ENCODE data around the gene MMS22L.

The MMS22L gene

GRCh38 chr6:97288188-97288587 is 5.2 kb upstream of the MMS22L start:
- DNase-seq (ENCODE audit: low read depth), result peak; percentile 88
- H3K4me3 ChIP-seq (ENCODE audit: low read depth, low read length), result no peak overlapping the region
- no peak for TF ChIP-seq CTCF (IDR thresholded peaks at IDR 0.05; ENCODE audit: control insufficient read depth, extremely low read depth, insufficient read depth)

- no peak for TF ChIP-seq CTCF (IDR thresholded peaks at IDR 0.05; ENCODE audit: control insufficient read depth, extremely low read depth, insufficient read depth)
- DNase-seq (ENCODE audit: low read depth), result no peak
Measured at GRCh38 chr6:97282238-97282725, 734 bp downstream of the MMS22L start.

GRCh38 chr6:97280766-97281165 is 2.2 kb downstream of the MMS22L start:
- DNase-seq (ENCODE audit: low read depth), result no peak
- no peak for TF ChIP-seq CTCF (IDR thresholded peaks at IDR 0.05; ENCODE audit: control insufficient read depth, extremely low read depth, insufficient read depth)
- H3K4me3 ChIP-seq (ENCODE audit: low read depth, low read length), result no peak overlapping the region

More at GRCh38 chr6:97282238-97282725, 734 bp downstream of the MMS22L start:
- peak overlapping the region; percentile 74 for H3K4me3 ChIP-seq (ENCODE audit: low read depth, low read length)

- DNase-seq (ENCODE audit: low read depth), result no peak
Measured at GRCh38 chr6:97275804-97276203, 7.2 kb downstream of the MMS22L start.

GRCh38 chr6:97269821-97270220 is 13.2 kb downstream of the MMS22L start:
- no peak for TF ChIP-seq CTCF (IDR thresholded peaks at IDR 0.05; ENCODE audit: control insufficient read depth, extremely low read depth, insufficient read depth)
- no peak for DNase-seq (ENCODE audit: low read depth)
- no peak overlapping the region for H3K4me3 ChIP-seq (ENCODE audit: low read depth, low read length)

More at GRCh38 chr6:97275804-97276203, 7.2 kb downstream of the MMS22L start:
- no peak overlapping the region for H3K4me3 ChIP-seq (ENCODE audit: low read depth, low read length)
- no peak for TF ChIP-seq CTCF (IDR thresholded peaks at IDR 0.05; ENCODE audit: control insufficient read depth, extremely low read depth, insufficient read depth)

- no peak for DNase-seq (ENCODE audit: low read depth)
- no peak for TF ChIP-seq CTCF (IDR thresholded peaks at IDR 0.05; ENCODE audit: control insufficient read depth, extremely low read depth, insufficient read depth)
- H3K4me3 ChIP-seq (ENCODE audit: low read depth, low read length), result no peak overlapping the region
Measured at GRCh38 chr6:97262676-97263075, 20.3 kb downstream of the MMS22L start.

- no peak for TF ChIP-seq CTCF (IDR thresholded peaks at IDR 0.05; ENCODE audit: control insufficient read depth, extremely low read depth, insufficient read depth)
- no peak for DNase-seq (ENCODE audit: low read depth)
- no peak overlapping the region for H3K4me3 ChIP-seq (ENCODE audit: low read depth, low read length)
Measured at GRCh38 chr6:97246842-97247241, 36.2 kb downstream of the MMS22L start.

Measured in LNCaP clone FGC (cell line).